Colonic mucosa (tissue), 4 donors: Measurements from ENCODE around the gene KIT. TPM values are rescaled to one million over a fixed set of nuclear protein-coding genes. Genes with fewer than 3 reads are reported as not detected.

ENCODE experiments used
- DNase-seq: peaks from one replicate; pipeline ENCODE4 v3.0.0-alpha.2; 2020
- H3K27ac ChIP-seq: fragments of 200-600 bp; one replicate; pipeline ENCODE4 v1.8.0; 2021
- H3K27me3 ChIP-seq: fragments of 200-600 bp; one replicate; pipeline ENCODE4 v1.8.0; 2021
- H3K36me3 ChIP-seq: fragments of 200-600 bp; one replicate; pipeline ENCODE4 v1.8.0; 2021
- H3K4me1 ChIP-seq: fragments of 200-600 bp; one replicate; pipeline ENCODE4 v1.8.0; 2021; ENCODE audit warnings: mild to moderate bottlenecking
- H3K4me3 ChIP-seq: fragments of 200-600 bp; one replicate; pipeline ENCODE4 v1.8.0; 2021
- H3K9ac ChIP-seq, 2 donors: one replicate each; pipeline ENCODE4 v1.7.0; 2013; ENCODE audit warnings: control low read depth in 2 of 2, low read depth in 2 of 2, low read length in 2 of 2
- H3K9me3 ChIP-seq: fragments of 200-600 bp; one replicate; pipeline ENCODE4 v1.8.0; 2021
- intact Hi-C: fragments of 100-400 bp; cut with DNase I; formaldehyde crosslinking; loops from one replicate; pipeline ENCODE4 v1.14.1; 2022
- total RNA-seq, 2 donors: library from RNA; stranded (reverse); fragmentation: NEBNext Ultra II Directional in 1 of 2; extraction: Animal tissue kit (Norgen Biotek cat#: 25700) in 1 of 2; gene quantifications; one replicate each; pipeline ENCODE4 v1.2.1, GENCODE V29; 2021
- TF ChIP-seq, protein P1 (sequence below): fragments of 200-600 bp; IDR thresholded peaks from one replicate; pipeline ENCODE4 v1.8.0; 2022; ENCODE audit warnings: antibody characterized with exemption, mild to moderate bottlenecking
- donor health status: healthy.
- donor health status: DM: no; HTN: no; CAD: no.
- donor health status: DM: no; HTN: no; CAD: no.

KIT gene
- total RNA-seq, 2 donors from 2014 or later = 9.3 to 10.0 TPM

- Histone ChIP-seq H3K36me3 (no peaks in the 10 kb centered on the region), H3K27ac (no peak overlapping the region), H3K4me1 (no peaks in the 10 kb centered on the region), H3K4me3 (no peak overlapping the region), H3K9me3 (no peaks in the 10 kb centered on the region), H3K9ac (no peak overlapping the region), H3K27me3 (no peaks in the 10 kb centered on the region)
- DNase-seq = no peak
- intact Hi-C loops = no loop called here
- TF ChIP-seq, protein P1, sequence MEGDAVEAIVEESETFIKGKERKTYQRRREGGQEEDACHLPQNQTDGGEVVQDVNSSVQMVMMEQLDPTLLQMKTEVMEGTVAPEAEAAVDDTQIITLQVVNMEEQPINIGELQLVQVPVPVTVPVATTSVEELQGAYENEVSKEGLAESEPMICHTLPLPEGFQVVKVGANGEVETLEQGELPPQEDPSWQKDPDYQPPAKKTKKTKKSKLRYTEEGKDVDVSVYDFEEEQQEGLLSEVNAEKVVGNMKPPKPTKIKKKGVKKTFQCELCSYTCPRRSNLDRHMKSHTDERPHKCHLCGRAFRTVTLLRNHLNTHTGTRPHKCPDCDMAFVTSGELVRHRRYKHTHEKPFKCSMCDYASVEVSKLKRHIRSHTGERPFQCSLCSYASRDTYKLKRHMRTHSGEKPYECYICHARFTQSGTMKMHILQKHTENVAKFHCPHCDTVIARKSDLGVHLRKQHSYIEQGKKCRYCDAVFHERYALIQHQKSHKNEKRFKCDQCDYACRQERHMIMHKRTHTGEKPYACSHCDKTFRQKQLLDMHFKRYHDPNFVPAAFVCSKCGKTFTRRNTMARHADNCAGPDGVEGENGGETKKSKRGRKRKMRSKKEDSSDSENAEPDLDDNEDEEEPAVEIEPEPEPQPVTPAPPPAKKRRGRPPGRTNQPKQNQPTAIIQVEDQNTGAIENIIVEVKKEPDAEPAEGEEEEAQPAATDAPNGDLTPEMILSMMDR = no peak
These were observed 85.1 kb downstream of the KIT start for GRCh38 chr4:54742636-54743399.

- H3K4me3 ChIP-seq = no peak overlapping the region
- no peak overlapping the region for H3K9ac ChIP-seq
- no peak for DNase-seq
- H3K36me3 ChIP-seq = no peaks in the 10 kb centered on the region
- H3K4me1 ChIP-seq = no peaks in the 10 kb centered on the region
- intact Hi-C loops = no loop called here
- TF ChIP-seq, protein P1 = no peak
- no peaks in the 10 kb centered on the region for H3K27me3 ChIP-seq
- H3K9me3 ChIP-seq = no peaks in the 10 kb centered on the region
- H3K27ac ChIP-seq = no peak overlapping the region
These were observed 85.8 kb downstream of the KIT start for GRCh38 chr4:54743562-54743961.

DNA sequence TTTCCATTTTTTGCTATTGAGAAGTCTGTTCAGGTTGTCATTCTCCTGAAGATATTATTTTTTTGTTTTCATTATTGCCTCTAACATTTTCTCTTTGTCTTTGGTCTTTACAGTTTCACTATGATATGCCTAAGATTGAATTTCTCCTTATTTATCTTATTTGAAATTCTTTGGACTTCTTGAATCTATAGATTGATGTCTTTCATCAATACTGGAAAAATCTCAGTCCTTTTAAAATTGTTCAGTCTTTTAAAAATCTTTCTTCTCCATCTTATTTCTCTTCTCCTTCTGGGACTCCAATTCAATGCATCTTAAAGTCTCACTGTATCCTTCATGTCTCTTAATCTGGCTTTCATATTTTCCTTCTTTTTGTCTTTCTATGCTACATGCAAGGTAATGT, 86.7 kb downstream of the KIT start:
- no peak overlapping the region for H3K9ac ChIP-seq
- no peaks in the 10 kb centered on the region for H3K9me3 ChIP-seq
- no peak overlapping the region for H3K4me3 ChIP-seq
- no peaks in the 10 kb centered on the region for H3K36me3 ChIP-seq
- DNase-seq = no peak
- intact Hi-C loops = no loop called here
- H3K27ac ChIP-seq = no peak overlapping the region
- TF ChIP-seq, protein P1 = no peak
- no peaks in the 10 kb centered on the region for H3K27me3 ChIP-seq
- no peaks in the 10 kb centered on the region for H3K4me1 ChIP-seq

DNA sequence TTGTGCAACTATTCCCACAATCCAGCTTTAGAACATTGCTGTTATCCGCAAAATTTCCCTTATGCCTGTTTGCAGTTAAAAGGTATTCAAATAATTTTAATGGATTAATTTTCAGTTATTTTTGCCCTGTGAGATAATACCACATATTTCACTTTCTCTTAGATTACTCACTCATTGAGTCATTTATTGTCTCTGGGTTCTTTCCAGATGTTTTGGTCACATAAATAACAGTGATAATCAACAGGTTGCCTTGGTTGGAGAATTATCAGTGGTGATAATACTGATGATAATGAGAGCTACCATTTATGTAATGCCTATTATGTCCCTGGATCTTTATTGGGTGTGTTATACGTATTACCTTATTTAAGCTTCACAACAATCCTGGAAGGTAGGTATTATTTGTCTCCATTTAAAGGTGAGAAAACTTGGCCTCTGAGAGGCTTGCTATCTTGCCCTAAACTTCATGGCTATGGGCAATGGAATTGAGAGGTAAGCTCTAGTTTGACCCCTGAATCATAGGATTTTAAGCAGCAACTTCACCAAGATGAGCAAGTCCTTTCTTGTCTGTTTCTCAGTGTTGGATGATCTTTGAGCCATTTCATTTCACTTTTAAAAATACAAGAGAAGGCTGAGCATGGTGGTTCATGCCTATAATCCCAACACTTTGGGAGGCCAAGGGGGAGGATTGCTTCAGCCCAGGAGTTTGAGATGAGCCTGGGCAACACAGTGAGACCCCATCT, 87.4 kb downstream of the KIT start:
- H3K27me3 ChIP-seq = no peaks in the 10 kb centered on the region
- no peak overlapping the region for H3K4me3 ChIP-seq
- no peak overlapping the region for H3K9ac ChIP-seq
- no peaks in the 10 kb centered on the region for H3K36me3 ChIP-seq
- no peak for DNase-seq
- no peak overlapping the region for H3K27ac ChIP-seq
- H3K9me3 ChIP-seq = no peaks in the 10 kb centered on the region
- no peaks in the 10 kb centered on the region for H3K4me1 ChIP-seq
- TF ChIP-seq, protein P1 = no peak
- intact Hi-C loops = no loop called here

DNA sequence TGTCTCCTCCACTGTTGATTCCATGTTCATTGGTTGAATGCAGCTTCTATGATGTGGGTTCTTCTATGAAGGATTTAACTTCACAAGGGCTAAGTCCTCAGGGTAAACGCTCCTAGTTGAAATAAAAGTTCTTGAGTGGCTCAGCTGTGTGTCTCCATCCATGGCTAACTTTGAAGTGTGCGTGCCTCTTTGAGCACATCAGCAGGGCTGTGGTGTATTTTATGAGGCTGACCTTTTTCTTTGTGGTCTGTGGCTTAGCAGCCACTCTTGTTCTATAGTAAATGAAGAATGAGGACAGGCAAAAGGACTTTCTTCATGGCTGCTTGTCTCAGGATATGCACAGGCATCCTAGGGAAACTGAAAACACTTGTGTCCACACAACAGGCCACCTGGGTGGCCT, 88.5 kb downstream of the KIT start:
- no peak for DNase-seq
- Histone ChIP-seq H3K4me1 (no peaks in the 10 kb centered on the region), H3K27me3 (no peaks in the 10 kb centered on the region), H3K27ac (no peak overlapping the region), H3K4me3 (no peak overlapping the region), H3K36me3 (no peaks in the 10 kb centered on the region), H3K9ac (no peak overlapping the region), H3K9me3 (no peaks in the 10 kb centered on the region)
- TF ChIP-seq, protein P1 = no peak
- intact Hi-C loops = no loop called here
